Stimulated activated CD4-positive, alpha-beta T cell treated with anti-CD3 and anti-CD28 coated beads, Interleukin-12 subunit alpha, Interleukin-12 subunit beta, amount 100 ng/mL, for 24 hours (primary cell): ENCODE data around the gene ELF1.
"Not testable (repeated sequence)": the region's sequence is repeated elsewhere in the genome, so short reads cannot be mapped to it uniquely, and the experiment has no call there.

Experiments
- DNase-seq, 2 experiments: peaks; one replicate each; pipeline ENCODE4 v3.0.0-alpha.2; 2020; ENCODE audit warnings: low read depth in 2 of 2

ELF1 gene

DNA sequence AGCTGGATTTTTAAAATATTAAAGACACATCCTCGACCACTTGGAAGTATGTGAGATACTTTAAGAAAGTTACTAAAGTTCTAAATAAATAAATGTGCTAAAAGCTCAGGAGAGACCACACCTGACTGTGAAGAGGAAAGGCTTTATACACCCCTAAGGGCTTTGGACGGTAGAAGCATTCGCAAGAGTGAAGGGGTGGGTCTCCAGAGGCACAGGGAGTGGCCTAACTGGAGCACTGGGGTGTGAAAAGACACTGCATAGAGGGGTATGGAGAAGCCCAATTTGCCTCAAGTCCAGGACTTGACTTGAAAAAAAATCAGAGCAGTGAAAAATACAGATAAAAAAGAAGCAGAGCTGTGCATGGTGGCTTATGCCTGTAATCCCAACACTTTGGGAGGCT, 125.5 kb downstream of the ELF1 start:
- not testable (repeated sequence) for DNase-seq

DNA sequence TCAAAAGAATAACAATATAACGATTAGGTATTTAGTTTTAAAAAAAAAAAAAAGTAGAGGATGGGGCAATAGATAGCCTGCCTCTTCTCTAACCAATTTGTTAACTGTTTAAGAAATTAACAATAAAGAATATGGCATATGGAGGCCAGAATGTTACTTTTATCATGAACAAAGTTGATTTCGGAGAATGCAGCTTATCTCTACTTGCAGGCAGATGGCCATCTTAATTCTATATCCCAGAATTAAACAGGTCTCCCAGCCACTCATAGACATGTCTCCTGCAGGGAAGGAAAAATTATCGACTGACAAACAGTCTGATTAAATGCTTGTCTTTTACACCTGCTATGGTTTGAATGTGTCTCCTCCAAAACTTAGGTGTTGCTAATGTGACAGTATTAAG, 133.1 kb downstream of the ELF1 start:
- DNase-seq: no peak

DNA sequence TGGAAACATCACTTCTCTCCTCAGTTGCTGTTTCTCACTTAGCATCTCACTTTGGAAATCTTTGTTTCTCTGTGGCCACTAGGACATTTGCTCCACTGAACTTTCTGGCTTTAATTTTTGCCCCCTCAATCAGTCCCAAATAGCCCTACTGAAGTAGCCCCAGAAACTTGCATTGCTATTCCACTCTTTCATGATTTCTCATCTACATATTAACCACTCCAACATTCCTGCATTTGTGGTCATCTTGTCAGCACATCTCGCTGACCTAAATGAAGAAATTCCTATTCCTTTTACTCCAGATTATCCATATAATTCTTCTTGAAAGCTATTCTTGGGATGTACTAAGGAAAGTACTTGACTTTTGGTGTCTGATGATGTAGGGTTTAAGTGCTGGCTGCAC, 134.9 kb downstream of the ELF1 start:
- DNase-seq: not testable (repeated sequence)
